ENCODE results near the gene SETD1B. TPM values are rescaled to one million over a fixed set of nuclear protein-coding genes. Genes with fewer than 3 reads are reported as not detected.
"Not testable (repeated sequence)": the region's sequence is repeated elsewhere in the genome, so short reads cannot be mapped to it uniquely, and the experiment has no call there.

SETD1B gene
- total RNA-seq, 4 donors from 2014 or later = 1.3 to 63.6 (median 5.6) TPM

DNA sequence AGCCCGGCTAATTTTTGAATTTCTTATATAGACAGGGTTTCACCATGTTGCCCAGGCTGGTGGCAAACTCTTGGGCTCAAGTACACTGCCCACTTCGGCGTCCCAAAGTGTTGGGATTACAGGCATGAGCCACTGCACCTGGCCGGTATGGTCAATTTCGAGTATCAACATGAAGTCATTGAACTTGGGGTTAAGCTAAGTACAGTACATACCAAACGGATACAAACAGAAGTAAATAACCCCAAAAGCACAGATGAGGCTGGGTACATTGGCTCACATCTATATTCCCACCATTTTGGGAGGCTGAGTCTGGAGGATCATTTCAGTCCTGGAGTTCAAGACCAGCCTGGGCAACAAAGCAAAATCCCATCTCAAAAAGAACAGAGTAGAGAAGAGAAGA is 71.8 kb downstream of the SETD1B start:
- DNase-seq = no peak
- intact Hi-C loops (cut with DNase I; ENCODE audit: low total_unique reads) = no loop called here
- H3K9me3 ChIP-seq = no peaks in the 10 kb centered on the region
- H3K36me3 ChIP-seq = no peaks in the 10 kb centered on the region
- no peaks in the 10 kb centered on the region for H3K27me3 ChIP-seq
- no peak overlapping the region for H3K27ac ChIP-seq
- H3K4me1 ChIP-seq = no peaks in the 10 kb centered on the region
- TF ChIP-seq POLR2A (IDR thresholded peaks at IDR 0.05) = no peak
- TF ChIP-seq, protein P1, sequence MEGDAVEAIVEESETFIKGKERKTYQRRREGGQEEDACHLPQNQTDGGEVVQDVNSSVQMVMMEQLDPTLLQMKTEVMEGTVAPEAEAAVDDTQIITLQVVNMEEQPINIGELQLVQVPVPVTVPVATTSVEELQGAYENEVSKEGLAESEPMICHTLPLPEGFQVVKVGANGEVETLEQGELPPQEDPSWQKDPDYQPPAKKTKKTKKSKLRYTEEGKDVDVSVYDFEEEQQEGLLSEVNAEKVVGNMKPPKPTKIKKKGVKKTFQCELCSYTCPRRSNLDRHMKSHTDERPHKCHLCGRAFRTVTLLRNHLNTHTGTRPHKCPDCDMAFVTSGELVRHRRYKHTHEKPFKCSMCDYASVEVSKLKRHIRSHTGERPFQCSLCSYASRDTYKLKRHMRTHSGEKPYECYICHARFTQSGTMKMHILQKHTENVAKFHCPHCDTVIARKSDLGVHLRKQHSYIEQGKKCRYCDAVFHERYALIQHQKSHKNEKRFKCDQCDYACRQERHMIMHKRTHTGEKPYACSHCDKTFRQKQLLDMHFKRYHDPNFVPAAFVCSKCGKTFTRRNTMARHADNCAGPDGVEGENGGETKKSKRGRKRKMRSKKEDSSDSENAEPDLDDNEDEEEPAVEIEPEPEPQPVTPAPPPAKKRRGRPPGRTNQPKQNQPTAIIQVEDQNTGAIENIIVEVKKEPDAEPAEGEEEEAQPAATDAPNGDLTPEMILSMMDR (IDR thresholded peaks at IDR 0.05) = no peak
- no peak overlapping the region for H3K4me3 ChIP-seq

DNA sequence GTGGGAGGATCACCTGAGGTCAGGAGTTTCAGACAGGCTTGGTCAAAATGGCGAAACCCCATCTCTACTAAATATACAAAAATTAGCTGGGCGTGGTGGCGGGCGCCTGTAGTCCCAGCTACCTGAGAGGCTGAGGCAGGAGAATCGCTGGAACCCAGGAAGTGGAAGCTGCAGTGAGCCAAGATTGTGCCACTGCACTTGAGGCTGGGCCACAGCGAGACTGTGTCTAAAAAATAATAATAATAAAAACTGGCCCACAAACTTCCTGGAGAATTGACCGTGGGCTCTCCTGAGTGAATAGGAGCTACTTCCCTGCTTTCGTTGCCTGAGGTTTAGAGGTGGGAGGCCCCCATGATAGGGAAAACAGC is 72.3 kb downstream of the SETD1B start:
- H3K9me3 ChIP-seq; H3K36me3 ChIP-seq; H3K27me3 ChIP-seq; H3K4me1 ChIP-seq; intact Hi-C loops (cut with DNase I; ENCODE audit: low total_unique reads); DNase-seq; H3K27ac ChIP-seq; H3K4me3 ChIP-seq: not testable (repeated sequence)

Small RNAs within 50 kb of the gene (small RNA-seq; reads per million reads assigned to genes)
- not detected for gene AC069503.3

Other genes starting within 250 kb of the SETD1B start
- 10 to 100 TPM in 3 of 4 donors, 1 to 10 TPM in 1; 6.1 to 78.0 (median 19.8) TPM for gene KDM2B, start 223.0 kb upstream of the SETD1B start, total RNA-seq
- 10 to 100 TPM in 3 of 4 donors, 1 to 10 TPM in 1; 1.8 to 20.0 (median 13.8) TPM for gene ORAI1, start 177.5 kb upstream of the SETD1B start, total RNA-seq
- 1 to 10 TPM in 1 of 4 donors, under 1 TPM in 1, not detected in 2; 0.27 to 1.9 TPM for gene MORN3, start 134.4 kb upstream of the SETD1B start, total RNA-seq
- gene TMEM120B, start 91.3 kb upstream of the SETD1B start, total RNA-seq = 10 to 100 TPM in 3 of 4 donors, 1 to 10 TPM in 1; 1.0 to 35.2 (median 19.6) TPM
- gene RHOF, start 10.3 kb upstream of the SETD1B start, total RNA-seq = 10 to 100 TPM in 3 of 4 donors, 1 to 10 TPM in 1; 5.1 to 27.6 (median 13.1) TPM
- 1 to 10 TPM in 1 of 4 donors, not detected in 3; 1.9 TPM for gene HPD, start 54.9 kb downstream of the SETD1B start, total RNA-seq
- gene PSMD9, start 84.8 kb downstream of the SETD1B start, total RNA-seq = 100 to 1,000 TPM in 1 of 4 donors, 10 to 100 TPM in 2, 1 to 10 TPM in 1; 2.4 to 312 (median 46.0) TPM
- 100 to 1,000 TPM in 1 of 4 donors, 10 to 100 TPM in 2, 1 to 10 TPM in 1; 5.9 to 135 (median 12.7) TPM for gene CFAP251, start 114.6 kb downstream of the SETD1B start, total RNA-seq
- 10 to 100 TPM in 1 of 4 donors, 1 to 10 TPM in 1, under 1 TPM in 2; 0.26 to 12.2 (median 4.2) TPM for gene BCL7A, start 217.9 kb downstream of the SETD1B start, total RNA-seq

Measured in uterus (tissue), 4 donors.